IMR-90 (cell line): ENCODE data around the gene POLR3F. TPM values are rescaled to one million over a fixed set of nuclear protein-coding genes. Genes with fewer than 3 reads are reported as not detected.
A peak's percentile ranks its signal among the peaks of the same experiment; 100 is the strongest.

Experiments used
- ATAC-seq: fragments of 200-7000 bp; cut with Tn5 transposase; 2 replicates; pipeline ENCODE4 v1.9.1; 2020; ENCODE audit warnings: low read depth, mild to moderate bottlenecking, moderate library complexity
- BruUV-seq: library from RNA; stranded (reverse); fragments of 400-500 nt; replicated peaks from 2 replicates; lab custom pipeline; 2021; lab: Mats Ljungman, UMichigan
- CTCF ChIA-PET: fragments of 300-600 bp; formaldehyde crosslinking; extraction: SDS; loops from one replicate; lab custom pipeline; 2021; ENCODE audit warnings: antibody characterized with exemption; lab: Yijun Ruan, JAX
- POLR2A ChIA-PET: fragments of 300-600 bp; sonication (Branson Sonifier 250); formaldehyde crosslinking; loops from one replicate; lab custom pipeline; 2022; ENCODE audit warnings: antibody characterized with exemption; ENCODE audit not compliant: unreplicated experiment; lab: Charles Lee
- DNase-seq: peaks from one replicate; pipeline ENCODE4 v3.0.0; 2013
- H2AFZ ChIP-seq: replicated peaks from 2 replicates; pipeline ENCODE3; 2013; ENCODE audit warnings: low read length, mild to moderate bottlenecking; ENCODE audit not compliant: poor library complexity
- H2AK5ac ChIP-seq: 2 replicates; pipeline ENCODE4 v1.6.1; 2013; ENCODE audit warnings: low read depth, low read length, inconsistent platforms
- H2AK9ac ChIP-seq: replicated peaks from 2 replicates; pipeline ENCODE3; 2013; ENCODE audit warnings: mild to moderate bottlenecking, low read depth, low read length, moderate library complexity; ENCODE audit not compliant: poor library complexity
- H2BK120ac ChIP-seq: 2 replicates; pipeline ENCODE4 v1.6.1; 2013; ENCODE audit warnings: low read depth, low read length, inconsistent platforms
- H2BK15ac ChIP-seq: 3 replicates; pipeline ENCODE4 v1.6.1; 2013; ENCODE audit warnings: low read depth, low read length, inconsistent platforms
- H2BK20ac ChIP-seq: 2 replicates; pipeline ENCODE4 v1.6.1; 2013; ENCODE audit warnings: low read depth, mild to moderate bottlenecking, inconsistent platforms, low read length, moderate library complexity
- H2BK5ac ChIP-seq: 2 replicates; pipeline ENCODE4 v1.6.1; 2013; ENCODE audit warnings: mild to moderate bottlenecking, low read depth, low read length, inconsistent platforms; ENCODE audit not compliant: poor library complexity, severe bottlenecking
- H3K14ac ChIP-seq: replicated peaks from 2 replicates; pipeline ENCODE4 v1.6.1; 2013; ENCODE audit warnings: low read depth, low read length, inconsistent platforms
- H3K18ac ChIP-seq: 2 replicates; pipeline ENCODE4 v1.6.1; 2013; ENCODE audit warnings: low read depth, low read length, control low read depth
- H3K23ac ChIP-seq: 2 replicates; pipeline ENCODE4 v1.6.1; 2013; ENCODE audit warnings: low read depth, low read length, inconsistent platforms
- H3K27ac ChIP-seq: 2 replicates; pipeline ENCODE4 v1.5.1; 2013; ENCODE audit warnings: mild to moderate bottlenecking, control low read depth, low read length; ENCODE audit not compliant: insufficient read depth
- H3K27me3 ChIP-seq: 2 replicates; pipeline ENCODE4 v1.6.1; 2013; ENCODE audit warnings: low read length; ENCODE audit not compliant: control insufficient read depth, insufficient read depth
- H3K36me3 ChIP-seq: 2 replicates; pipeline ENCODE4 v1.6.1; 2013; ENCODE audit warnings: low read length, mixed read lengths; ENCODE audit not compliant: control insufficient read depth, insufficient read depth
- H3K4ac ChIP-seq: 2 replicates; pipeline ENCODE4 v1.6.1; 2013; ENCODE audit warnings: low read depth, low read length, inconsistent platforms
- H3K4me1 ChIP-seq: 2 replicates; pipeline ENCODE4 v1.6.1; 2013; ENCODE audit warnings: low read length, mixed read lengths; ENCODE audit not compliant: control insufficient read depth, insufficient read depth
- H3K4me2 ChIP-seq: 2 replicates; pipeline ENCODE4 v1.6.1; 2013; ENCODE audit warnings: low read depth, mild to moderate bottlenecking, control low read depth, low read length, moderate library complexity
- H3K4me3 ChIP-seq: 2 replicates; pipeline ENCODE4 v1.5.1; 2013; ENCODE audit warnings: low read depth, mild to moderate bottlenecking, control low read depth, low read length, moderate library complexity; ENCODE audit not compliant: insufficient read depth
- H3K56ac ChIP-seq: 2 replicates; pipeline ENCODE4 v1.6.1; 2013; ENCODE audit warnings: low read length, inconsistent platforms; ENCODE audit not compliant: insufficient read depth; ENCODE audit errors: extremely low read depth
- H3K79me1 ChIP-seq, 2 experiments: 2 replicates each; pipeline ENCODE4 v1.6.1; 2013; ENCODE audit warnings: low read length in 2 of 2, inconsistent platforms in 1 of 2, low read depth in 1 of 2
- H3K9ac ChIP-seq: 2 replicates; pipeline ENCODE4 v1.6.1; 2013; ENCODE audit warnings: low read depth, low read length, control low read depth
- H3K9me1 ChIP-seq: 2 replicates; pipeline ENCODE4 v1.6.1; 2013; ENCODE audit warnings: low read length, inconsistent platforms; ENCODE audit not compliant: insufficient read depth
- H3K9me3 ChIP-seq: 2 replicates; pipeline ENCODE4 v1.6.1; 2013; ENCODE audit warnings: low read length; ENCODE audit not compliant: control insufficient read depth, insufficient read depth
- H4K20me1 ChIP-seq: 2 replicates; pipeline ENCODE4 v1.6.1; 2013; ENCODE audit warnings: low read length, inconsistent platforms; ENCODE audit not compliant: insufficient read depth
- H4K5ac ChIP-seq: 2 replicates; pipeline ENCODE4 v1.6.1; 2013; ENCODE audit warnings: mild to moderate bottlenecking, low read depth, low read length, control low read depth
- H4K8ac ChIP-seq, 2 experiments: 2 replicates each; pipeline ENCODE4 v1.6.1; 2013; ENCODE audit warnings: low read depth in 2 of 2, low read length in 2 of 2, control low read depth in 1 of 2, inconsistent platforms in 1 of 2
- H4K91ac ChIP-seq: 2 replicates; pipeline ENCODE4 v1.6.1; 2013; ENCODE audit warnings: low read depth, low read length, inconsistent platforms; ENCODE audit not compliant: insufficient read depth
- BHLHE40 ChIP-seq: fragments of 150-350 bp; IDR thresholded peaks from 2 replicates; pipeline ENCODE4 v1.6.1; 2016; ENCODE audit warnings: mild to moderate bottlenecking, low read depth, low read length
- CEBPB ChIP-seq: IDR thresholded peaks from 2 replicates; pipeline ENCODE4 v1.6.1; 2012; ENCODE audit warnings: low read depth, low read length, improper control_type of control experiment
- MAFK ChIP-seq: IDR thresholded peaks from 2 replicates; pipeline ENCODE4 v1.6.1; 2012; ENCODE audit warnings: low read depth, low read length, improper control_type of control experiment
- RAD21 ChIP-seq: IDR thresholded peaks from 2 replicates; pipeline ENCODE4 v1.6.1; 2012; ENCODE audit warnings: low read length, improper control_type of control experiment
- RCOR1 ChIP-seq: IDR thresholded peaks from 2 replicates; pipeline ENCODE4 v1.6.1; 2012; ENCODE audit warnings: mild to moderate bottlenecking, low read length, improper control_type of control experiment; ENCODE audit not compliant: insufficient replicate concordance
- RFX5 ChIP-seq: IDR thresholded peaks from 2 replicates; pipeline ENCODE4 v1.8.0; 2012; ENCODE audit warnings: low read depth, mild to moderate bottlenecking, low read length, moderate library complexity
- WGBS, 2 experiments: methylation state at CpG; one replicate each; pipeline versions ENCODE4 v1.1.5 to v1.1.7; 2013; ENCODE audit warnings: missing lambda C conversion rate in 2 of 2; ENCODE audit not compliant: insufficient read length in 1 of 2; ENCODE audit errors: extremely low coverage in 2 of 2; 5-methylcytosine and 5-hydroxymethylcytosine counted together
- dilution Hi-C: fragments of 300-500 bp; cut with HindIII; formaldehyde crosslinking; loops from one replicate; pipeline ENCODE4 v1.14.3; 2018; ENCODE audit warnings: low sequenced_read_pairs; ENCODE audit not compliant: unreplicated experiment
- in situ Hi-C: fragments of 300-500 bp; cut with MboI; formaldehyde crosslinking; loops from 3 replicates; pipeline ENCODE4 v1.14.3; 2019; ENCODE audit warnings: low sequenced_read_pairs, inconsistent platforms, mixed read lengths
- intact Hi-C: fragments of 100-400 bp; cut with micrococcal nuclease; formaldehyde crosslinking; loops from 2 replicates; pipeline ENCODE4 v1.10.0; 2022
- polyA plus RNA-seq, 3 experiments: library from polyadenylated mRNA; depleted of rRNA; stranded (reverse); fragments of >200 nt; gene quantifications; 2 replicates each; pipeline ENCODE4 v1.2.3, GENCODE V29; 2012; ENCODE audit warnings: low replicate concordance in 1 of 3
- total RNA-seq: library from RNA; depleted of rRNA; stranded (reverse); fragments of >200 nt; gene quantifications from 2 replicates; pipeline ENCODE4 v1.2.3, GENCODE V29; 2012
- TF ChIP-seq, protein P1 (sequence below): conservative IDR thresholded peaks from 2 replicates; pipeline ENCODE4 v1.5.1; 2012; ENCODE audit warnings: mild to moderate bottlenecking, low read depth, low read length, improper control_type of control experiment

Gene POLR3F
- total and polyA plus RNA-seq, 2 of the 4 experiments (the other 2 are of a cell fraction) = 5.7 to 7.2 TPM

DNA sequence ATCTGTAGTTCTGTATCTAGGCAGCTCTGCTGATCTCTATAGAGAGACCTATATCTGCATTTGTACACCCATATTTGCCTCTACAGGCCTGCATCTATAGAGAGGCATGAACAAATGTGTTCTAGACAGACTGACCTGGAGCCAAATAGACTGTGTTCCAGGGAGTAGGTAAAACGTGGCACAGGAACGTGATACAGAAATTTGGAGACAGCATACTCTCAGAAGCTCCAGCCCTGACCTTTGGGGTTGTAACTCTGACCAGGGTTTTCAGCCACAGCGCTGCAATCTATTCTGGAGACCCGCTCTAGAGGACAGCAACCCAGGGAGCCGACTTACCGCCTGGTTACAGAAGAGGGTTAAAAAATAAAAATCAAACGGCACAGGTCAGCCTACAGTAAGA, 28.9 kb downstream of the POLR3F start:
- H4K20me1 ChIP-seq = no peaks in the 10 kb centered on the region
- no peak overlapping the region for H3K4ac ChIP-seq
- peak overlapping the region; percentile 80 for H3K4me2 ChIP-seq
- H2AK9ac ChIP-seq = peak overlapping the region; percentile 16
- WGBS, 2 experiments = 38% methylated on average over 2 of the region's 7 CpGs; no CpG with 5 or more reads in 1 of the 2 experiments
- peaks cover 4% of the 10 kb centered on the region for H3K36me3 ChIP-seq
- H2AK5ac ChIP-seq = no peak overlapping the region
- peaks cover 11% of the 10 kb centered on the region in 2 experiments for H3K79me1 ChIP-seq
- H3K23ac ChIP-seq = peak overlapping the region; percentile 60; the same call in 1 of the 2 replicates
- CTCF ChIA-PET = interaction anchor here (1.3 kb wide), 1 partner anchor 10 kb away, joined by 3 read pairs; no protein-coding TSS in a partner anchor
- DNase-seq (no peak), ATAC-seq (peak; percentile 4)
- H2BK120ac ChIP-seq = no peak overlapping the region
- H2BK5ac ChIP-seq = no peak overlapping the region
- H3K4me3 ChIP-seq = peak overlapping the region; percentile 92
- H3K27me3 ChIP-seq = no peaks in the 10 kb centered on the region
- 0 out of 2 replicates have a peak overlapping the region, but pooled peaks have one; percentile 23 for H3K14ac ChIP-seq
- H4K5ac ChIP-seq = no peak overlapping the region
- peaks cover 2% of the 10 kb centered on the region; the same call in 1 of the 2 replicates for H3K4me1 ChIP-seq
- H3K9ac ChIP-seq = peak overlapping the region; percentile 62
- no TSS peak for BruUV-seq
- H3K27ac ChIP-seq = no peak overlapping the region
- intact Hi-C loops (no loop called here), dilution Hi-C loops (no loop called here), in situ Hi-C loops (no loop called here)
- no peak overlapping the region for H3K18ac ChIP-seq
- peak overlapping the region; percentile 86 for H2AFZ ChIP-seq
- H3K56ac ChIP-seq = peak overlapping the region; percentile 24; the same call in 1 of the 2 replicates
- no peaks in the 10 kb centered on the region for H3K9me3 ChIP-seq
- no peak overlapping the region for H2BK15ac ChIP-seq
- POLR2A ChIA-PET = no interaction called here
- no peak overlapping the region for H4K91ac ChIP-seq
- H2BK20ac ChIP-seq = no peak overlapping the region
- peak overlapping the region in 1 of 2 experiments; percentile 43; a peak in 1 of 4 replicates for H4K8ac ChIP-seq
- TF ChIP-seq BHLHE40 (no peak), CEBPB (no peak), RCOR1 (no peak), RAD21 (no peak), MAFK (no peak), RFX5 (no peak)
- TF ChIP-seq, protein P1, sequence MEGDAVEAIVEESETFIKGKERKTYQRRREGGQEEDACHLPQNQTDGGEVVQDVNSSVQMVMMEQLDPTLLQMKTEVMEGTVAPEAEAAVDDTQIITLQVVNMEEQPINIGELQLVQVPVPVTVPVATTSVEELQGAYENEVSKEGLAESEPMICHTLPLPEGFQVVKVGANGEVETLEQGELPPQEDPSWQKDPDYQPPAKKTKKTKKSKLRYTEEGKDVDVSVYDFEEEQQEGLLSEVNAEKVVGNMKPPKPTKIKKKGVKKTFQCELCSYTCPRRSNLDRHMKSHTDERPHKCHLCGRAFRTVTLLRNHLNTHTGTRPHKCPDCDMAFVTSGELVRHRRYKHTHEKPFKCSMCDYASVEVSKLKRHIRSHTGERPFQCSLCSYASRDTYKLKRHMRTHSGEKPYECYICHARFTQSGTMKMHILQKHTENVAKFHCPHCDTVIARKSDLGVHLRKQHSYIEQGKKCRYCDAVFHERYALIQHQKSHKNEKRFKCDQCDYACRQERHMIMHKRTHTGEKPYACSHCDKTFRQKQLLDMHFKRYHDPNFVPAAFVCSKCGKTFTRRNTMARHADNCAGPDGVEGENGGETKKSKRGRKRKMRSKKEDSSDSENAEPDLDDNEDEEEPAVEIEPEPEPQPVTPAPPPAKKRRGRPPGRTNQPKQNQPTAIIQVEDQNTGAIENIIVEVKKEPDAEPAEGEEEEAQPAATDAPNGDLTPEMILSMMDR = no peak
- no peaks in the 10 kb centered on the region for H3K9me1 ChIP-seq
